SKM-1 (cell line): Measurements from ENCODE around the gene NKX2-8.

Source experiments
- DNase-seq: peaks from one replicate; lab custom pipeline; 2025; ENCODE audit not compliant: unreplicated experiment; lab: John Stamatoyannopoulos, UW

NKX2-8 gene

DNA sequence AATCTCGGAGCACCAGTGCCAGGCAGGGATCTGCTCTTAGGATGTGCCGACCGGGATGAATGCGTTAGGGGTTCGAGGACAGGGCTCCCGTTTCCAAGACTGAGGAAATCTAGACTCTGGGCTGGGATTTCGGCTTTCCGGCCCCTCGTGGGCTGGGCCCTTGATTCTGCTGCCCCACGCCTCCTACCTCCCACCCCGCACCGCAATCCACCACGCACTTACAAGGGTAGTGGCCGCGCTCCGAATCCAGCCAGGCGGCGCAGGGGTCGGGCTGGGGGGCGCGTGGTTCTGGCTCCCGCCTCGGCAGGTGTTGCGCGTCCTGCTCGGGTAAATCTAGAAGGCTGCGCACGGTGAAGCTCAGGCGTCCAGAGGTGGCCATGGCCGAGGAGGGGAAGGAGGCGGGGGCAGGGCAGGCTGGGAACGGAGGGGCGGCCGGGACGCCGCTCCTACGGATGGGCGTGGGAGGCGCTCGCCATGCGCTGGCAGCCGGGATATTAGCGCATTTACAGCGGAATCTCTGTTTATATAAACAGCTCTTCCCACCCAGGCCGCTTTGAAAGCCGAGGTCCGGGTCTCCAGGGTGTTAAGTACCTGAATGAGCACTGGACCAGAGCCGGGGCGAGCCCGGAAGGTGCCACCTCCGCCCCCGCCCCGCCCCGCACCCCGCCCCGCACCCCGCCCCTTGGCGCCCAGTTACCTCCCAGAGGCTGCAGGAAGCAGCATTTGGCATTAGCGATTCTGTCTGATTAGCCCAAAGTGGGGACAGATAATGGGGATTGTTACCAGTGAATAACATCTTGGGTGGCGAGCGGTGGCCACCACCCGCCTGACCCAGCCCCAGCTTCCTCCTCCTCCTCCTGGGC is at the start of gene NKX2-8:
TSS of gene NKX2-8 (minus strand) at position 604 of the 863 bp plus-strand sequence. CDS start at position 379, 225 bp downstream.
- DNase-seq = no peak

DNA sequence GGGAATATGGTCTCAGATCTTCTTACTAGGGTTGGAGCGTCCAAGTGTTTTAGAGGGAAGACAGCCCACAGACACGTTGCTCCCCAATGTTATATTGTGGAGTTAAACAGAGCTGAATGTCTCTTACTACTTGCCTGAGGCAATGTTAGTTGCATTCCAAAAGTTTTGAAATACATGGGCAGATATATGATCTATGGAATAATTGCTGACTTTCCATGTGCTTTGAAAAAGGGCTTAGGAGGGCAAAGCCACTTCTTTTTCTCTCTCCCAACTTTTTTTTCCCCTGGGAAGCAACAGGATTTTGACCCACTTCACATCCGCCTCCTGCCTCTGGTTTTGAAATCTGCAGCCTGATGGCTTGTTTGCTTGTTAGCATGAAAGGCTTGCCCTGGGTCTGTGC is 45.6 kb upstream of the NKX2-8 start:
- no peak for DNase-seq

DNA sequence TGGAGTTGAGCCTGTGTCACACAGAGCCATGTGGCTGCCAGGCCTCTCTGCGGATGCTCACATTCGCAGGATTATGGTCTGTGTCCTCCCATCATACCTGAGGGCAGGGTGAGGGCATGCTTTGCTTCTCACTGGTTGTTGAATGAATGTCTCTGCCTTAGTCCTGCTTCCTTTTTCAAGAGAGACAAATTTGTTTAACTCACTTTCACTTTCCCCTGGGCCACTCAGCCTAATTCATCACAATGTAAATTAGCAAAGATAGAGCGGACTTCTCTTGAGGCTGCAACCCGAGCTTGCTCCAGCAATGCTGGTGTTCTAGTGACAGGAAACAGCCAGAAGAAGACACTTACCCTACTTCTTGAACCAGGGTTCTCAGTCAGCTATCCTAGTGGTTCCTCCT is 43.7 kb upstream of the NKX2-8 start:
- DNase-seq = no peak

DNA sequence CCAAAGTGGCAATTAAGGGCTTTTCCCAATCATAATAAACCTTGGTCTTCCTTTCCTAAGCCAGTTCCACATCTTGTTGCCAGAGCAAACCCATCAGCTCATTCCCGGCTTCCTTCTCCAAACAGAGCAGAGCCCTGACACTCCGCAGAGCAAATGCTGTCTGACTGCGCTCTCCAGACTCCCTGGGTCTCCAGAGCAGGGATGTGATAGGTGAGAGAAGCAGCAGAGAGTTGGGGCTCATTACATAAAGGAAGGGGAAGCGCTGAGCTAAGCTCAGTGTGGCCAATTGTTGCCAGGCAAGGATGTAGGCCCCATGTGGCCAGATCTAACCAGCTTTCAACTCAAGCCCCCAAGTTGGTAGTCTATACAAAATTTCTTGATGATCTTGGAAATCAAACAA is 43.0 kb upstream of the NKX2-8 start:
- no peak for DNase-seq

DNA sequence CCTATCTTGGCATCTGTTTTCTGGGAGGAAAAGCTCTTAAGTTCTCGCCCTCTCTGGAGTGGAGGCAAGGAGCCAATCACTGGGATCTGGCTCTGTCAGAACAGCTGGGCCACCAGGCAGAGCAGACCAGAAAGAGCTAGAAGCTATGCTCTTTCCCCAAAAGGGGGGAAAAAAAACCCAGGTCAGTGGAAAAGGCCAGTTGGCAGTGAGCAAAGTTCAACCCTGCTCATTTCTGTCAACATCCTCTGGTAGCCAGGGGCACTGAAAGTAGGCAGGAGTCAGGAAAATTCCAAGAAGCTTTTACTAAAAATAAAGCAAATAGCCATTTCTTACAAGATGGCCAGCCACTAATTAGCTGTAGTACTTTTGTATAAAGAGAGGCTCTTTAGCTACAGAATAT is 42.6 kb upstream of the NKX2-8 start:
- DNase-seq = no peak

DNA sequence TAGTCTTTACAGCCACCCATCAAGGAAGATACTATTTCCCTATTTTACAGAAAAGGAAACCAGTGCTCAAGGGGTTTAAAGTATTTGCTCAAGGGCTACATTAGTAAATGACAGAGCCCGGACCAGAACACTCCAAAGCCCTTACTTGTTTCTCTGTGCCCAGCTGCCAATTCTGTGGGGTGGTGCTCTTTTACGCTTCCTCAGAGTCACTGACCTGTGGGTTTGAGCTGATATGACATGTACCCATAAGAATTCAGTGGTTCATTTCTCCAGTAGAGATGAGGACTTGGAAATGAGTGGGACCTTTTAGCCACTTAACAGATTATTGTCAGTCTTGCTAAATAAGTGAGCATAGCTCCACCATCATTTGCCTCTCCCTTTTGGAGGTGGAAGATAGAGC is 37.4 kb upstream of the NKX2-8 start:
- no peak for DNase-seq

DNA sequence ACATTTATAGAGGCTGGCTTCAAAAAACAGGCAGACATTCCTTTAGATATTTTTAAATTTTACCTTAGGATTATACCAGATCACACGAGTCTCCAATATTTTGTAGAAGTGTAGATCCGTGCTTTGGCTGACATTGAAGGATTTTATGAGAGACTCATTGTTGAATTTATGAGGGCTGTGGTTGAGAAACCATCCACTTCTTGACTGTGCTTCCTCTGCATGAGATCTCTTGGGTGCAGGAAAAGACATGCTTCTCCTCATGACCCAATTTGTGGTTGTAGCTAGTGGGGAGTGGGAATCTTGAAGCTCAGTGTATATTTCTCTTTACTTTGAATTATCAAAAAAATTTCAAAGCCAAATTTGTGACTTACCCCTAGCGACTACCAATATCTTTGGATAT is 36.7 kb upstream of the NKX2-8 start:
- DNase-seq = no peak

DNA sequence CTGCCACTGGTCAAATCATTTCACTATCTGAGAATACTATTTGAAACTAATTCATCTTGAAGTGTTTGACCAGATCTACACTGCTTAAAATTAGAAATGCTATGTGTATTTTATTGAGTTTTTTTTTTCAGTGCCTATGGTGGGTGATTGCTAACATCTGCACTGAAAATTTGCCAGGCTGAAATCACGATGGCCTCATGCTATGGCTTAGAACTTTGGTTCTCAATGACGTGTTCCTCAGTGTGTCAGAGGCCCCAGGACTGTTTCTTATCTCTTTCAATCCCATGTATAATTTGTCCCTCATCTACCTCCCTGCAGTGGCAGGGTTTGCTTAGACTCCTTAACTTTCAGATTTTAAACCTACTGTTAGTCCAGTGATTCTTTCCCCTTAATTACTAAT is 36.2 kb upstream of the NKX2-8 start:
- no peak for DNase-seq

DNA sequence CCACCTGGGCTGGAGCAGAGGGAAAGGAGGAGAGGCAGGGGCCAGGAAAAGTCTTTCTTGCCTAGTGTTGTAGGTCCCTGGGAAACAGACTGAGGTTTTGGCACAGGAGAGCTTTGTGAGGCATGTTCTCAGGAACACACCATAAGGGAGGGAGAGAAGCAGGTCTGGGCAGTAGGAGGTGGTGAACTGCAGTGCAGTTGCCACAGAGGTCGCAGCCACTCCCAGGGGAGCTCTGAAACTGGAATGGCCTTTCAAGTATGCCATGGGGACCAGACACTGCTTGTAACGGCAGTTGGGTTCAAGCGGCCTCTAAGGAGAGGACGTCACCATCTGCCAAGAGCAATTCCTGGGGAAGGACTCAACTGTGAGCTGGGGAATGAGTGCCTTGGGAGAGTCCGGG is 35.4 kb upstream of the NKX2-8 start:
- DNase-seq = no peak

DNA sequence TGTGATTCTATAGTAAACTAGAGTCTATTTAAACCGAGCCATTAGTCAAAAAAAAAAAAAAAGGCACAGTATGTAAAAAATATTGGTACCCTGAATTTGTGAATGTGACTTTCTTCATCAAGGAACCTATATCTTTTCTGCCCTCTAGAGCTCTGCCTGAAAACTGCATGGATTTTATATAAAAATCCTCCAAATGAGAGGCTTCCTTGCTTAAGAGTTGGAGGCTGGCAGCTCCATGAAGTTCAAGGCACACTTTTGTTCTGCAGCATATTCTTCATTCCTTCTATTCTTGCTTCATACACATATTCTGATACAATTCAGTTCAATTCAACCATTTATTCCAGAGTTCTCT is 23.1 kb upstream of the NKX2-8 start:
- DNase-seq = no peak

DNA sequence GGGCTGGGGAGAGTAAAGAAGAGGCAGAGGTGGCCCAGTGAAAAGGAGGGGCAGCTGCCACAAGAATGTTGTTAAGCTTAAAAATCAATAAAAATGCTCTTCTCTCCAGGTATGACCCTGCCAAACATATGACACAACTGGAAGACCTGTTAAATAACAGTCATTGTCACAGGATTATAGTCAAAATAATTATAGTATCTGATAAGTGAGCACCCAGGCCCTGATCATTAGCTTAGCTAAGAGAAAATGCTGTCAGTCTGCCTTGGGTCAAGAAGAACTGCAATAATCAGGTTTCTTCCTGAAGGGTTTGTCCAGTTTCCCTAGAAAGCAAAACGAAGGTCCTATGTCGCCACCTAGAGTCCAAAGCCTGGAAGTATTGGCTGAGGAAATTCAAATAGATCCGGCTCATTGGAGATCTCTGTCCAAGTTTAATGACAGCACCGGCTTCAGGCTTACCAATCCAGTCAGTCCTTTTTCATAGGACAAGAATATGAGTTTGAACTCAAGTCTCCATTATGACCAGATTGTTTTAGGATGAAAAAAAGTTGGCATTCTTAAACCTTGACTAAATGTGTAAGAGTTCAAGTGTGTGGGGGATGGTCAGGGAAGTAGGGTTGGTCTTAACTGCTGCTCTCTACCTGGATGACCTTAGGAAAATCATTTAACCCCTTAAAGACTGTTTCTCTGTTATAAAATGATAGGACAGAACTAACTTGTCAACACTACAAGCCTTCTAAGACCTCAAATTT is 22.5 kb upstream of the NKX2-8 start:
- DNase-seq = peak; percentile 29

DNA sequence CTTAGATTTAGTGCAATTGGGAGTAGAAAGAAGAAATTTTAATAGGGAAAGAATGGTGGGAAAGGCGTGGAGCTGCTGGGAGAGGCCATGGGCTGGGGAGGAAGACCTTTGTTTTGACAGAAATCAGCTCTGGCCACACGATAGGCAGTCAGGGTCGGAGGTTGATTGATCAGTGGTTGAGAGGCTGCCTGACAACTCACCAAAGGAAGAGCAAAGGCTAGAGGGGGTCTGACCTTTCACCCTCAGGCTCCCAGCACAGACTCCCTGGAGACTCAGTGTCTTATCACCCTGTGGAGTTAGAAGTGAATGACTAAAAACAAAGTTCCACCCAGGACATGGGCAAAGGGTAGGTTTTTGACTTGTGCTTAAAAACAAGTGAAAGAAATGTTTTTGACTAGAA is 18.0 kb upstream of the NKX2-8 start:
- DNase-seq = no peak

DNA sequence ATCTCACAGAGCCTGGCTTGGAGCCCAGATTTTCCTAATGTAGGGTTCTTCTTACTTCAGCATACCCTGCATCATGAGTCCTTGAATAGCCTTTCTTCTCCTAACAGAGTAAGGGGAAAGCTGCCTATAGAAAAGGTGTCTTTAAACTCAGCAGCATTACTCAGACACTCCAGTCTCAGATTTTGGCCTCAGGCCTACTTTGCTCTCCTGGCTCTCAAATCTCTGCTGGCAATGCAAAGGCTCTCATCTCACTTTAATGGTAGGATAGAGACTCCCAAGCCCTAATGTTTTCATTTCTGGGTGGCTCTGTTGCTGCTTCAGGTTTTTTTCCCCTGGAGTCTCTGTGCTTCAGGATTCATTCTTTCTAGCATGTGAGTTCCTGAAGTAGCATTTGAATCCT is 9.1 kb upstream of the NKX2-8 start:
- no peak for DNase-seq

DNA sequence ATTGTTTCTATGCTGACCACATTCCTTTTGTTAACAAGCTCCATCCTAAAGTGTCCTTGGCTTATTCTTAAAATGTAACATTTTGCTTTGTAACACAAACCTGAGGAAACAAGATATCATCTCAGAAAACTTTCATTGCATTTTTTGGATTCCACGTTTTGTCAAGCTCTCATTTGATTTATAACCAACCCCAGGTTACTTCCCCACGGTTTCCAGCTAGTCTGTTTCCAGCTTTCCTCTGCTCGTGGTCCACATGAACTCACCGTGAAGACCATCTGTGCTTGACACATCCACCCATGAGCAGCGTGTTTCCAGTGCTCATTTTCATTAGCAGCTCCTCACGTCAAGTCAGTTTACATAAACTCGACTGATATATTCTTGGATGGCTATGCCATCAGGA is 6.4 kb upstream of the NKX2-8 start:
- DNase-seq = no peak

DNA sequence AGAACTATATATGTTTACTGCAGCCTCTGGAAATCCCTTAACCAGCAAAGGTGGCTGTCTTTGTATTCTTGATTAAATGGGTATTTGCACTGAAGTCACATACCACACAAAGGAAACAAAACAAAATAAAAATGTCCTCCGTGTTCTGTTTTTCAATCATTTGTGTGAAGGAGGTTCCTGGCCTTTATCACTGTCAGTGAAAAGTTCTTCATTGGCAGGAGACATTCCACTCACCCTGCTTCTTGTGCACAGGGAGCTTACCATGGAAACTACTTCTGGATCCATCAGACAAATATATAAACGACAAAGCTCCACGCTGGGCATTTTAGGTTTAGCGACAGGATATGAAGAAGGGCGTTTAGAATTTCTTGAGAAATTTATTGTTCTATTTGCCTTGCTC is 5.7 kb upstream of the NKX2-8 start:
- no peak for DNase-seq

DNA sequence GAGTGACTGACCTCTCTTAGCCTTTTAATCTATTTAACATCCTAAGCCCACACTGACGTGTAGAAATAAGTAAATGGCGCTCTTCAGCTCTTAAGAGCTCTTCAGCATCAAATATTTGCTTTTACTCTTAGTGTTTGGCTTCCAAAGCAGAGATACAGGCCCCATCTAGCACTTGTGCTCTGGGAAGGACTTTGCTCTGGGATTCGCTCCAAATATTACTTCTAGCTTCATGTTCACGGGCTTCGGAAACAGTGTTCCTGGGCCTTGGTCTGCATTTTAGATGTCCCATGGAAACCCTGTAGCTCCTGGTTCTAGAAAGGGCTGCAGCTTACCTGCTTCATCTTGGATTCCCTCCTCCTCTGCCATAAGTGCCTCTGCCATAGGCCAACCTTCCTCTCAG is 2.7 kb upstream of the NKX2-8 start:
- DNase-seq = no peak

DNA sequence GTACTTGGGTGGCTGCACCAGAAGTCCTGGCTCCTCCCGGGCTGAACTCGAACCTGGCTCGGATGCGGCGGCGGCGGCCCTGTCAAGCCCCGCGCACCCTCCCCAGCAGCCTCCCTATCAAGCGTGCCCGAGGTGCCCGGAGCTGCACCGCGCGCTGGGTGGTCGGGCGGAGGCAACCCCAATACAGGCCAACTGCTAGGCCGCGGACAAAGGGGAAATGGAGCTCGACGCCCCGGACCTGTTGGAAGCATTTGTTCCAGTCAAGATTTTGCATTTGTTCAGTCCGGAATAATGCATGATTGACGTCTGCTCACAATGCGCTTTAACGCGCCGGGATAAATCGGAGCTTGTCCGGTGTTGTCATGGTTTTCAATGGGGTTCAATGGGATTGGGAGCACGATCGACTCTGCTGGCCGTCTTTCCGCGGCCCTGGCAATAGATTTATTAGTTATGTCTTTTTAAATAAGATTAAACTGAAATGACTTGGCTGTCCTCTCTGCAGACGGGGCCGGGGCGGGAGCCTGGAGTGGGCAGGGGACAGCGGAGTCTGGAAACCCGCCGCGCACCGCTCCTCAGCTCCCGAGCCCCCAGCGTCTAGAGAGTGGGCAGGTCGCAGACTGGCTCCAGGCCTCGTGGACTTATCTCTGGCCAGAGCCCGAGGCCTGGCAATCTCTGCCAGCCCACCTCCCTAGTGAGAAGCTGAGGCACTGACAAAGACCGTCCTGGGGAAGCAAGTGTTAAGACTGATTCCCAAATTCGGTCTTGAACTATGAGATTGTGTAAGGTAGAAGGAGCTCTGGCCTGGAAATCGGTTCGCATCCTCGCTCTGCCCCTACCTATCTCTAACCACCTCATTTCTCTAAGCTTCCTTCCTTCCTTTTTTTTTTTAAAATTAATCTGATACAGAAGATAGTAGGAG is 1.7 kb upstream of the NKX2-8 start:
- DNase-seq = no peak

DNA sequence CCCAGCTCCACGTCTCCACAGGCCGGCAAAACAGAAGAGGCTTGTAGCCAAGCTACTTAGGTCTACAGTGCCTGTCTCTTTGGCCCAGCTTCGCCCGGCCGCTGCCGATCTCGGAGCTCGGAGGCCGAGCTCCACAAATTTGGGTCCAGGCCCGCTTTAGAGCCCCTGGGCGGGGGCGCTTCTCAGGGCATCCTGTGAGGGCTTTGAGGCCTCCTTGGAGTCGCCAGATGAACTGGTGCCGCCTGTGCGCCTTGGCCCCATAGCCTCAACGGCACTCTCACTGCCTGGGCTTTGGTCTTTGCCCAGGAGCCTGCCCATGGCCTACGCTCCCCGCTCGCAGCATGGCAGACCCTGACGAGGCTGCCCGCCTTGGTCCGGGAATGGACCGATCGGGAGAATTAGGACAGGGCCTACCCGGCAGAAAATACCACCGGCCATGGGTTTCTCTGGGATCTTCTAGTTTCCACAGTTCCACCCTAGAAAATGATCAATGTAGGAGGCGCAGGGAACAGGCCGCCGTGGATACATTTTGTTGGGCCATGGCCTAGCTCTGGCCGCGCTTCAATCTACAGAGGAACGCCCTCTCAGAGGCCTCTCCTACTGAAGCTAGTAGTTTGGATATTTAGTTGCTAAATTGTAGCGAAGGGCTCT is 953 bp upstream of the NKX2-8 start:
- no peak for DNase-seq

DNA sequence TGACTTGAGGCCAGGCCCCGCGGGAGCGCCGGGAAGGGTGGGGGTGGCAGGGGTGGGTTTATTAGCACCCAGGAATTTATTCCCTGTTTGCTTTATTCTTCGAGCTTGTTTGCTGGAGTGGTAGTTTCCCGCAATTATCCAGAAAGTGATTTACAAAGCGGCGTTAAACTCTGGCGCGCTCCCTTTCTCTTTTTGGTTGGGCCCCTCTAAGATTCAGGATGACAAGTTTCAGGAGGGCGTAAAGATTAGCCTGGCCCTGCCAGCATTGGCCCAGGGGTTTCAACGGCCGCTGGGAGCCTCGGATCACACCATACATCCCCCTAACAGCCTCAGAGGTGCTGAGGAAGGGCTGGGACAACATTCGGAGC is 444 bp upstream of the NKX2-8 start:
- no peak for DNase-seq

DNA sequence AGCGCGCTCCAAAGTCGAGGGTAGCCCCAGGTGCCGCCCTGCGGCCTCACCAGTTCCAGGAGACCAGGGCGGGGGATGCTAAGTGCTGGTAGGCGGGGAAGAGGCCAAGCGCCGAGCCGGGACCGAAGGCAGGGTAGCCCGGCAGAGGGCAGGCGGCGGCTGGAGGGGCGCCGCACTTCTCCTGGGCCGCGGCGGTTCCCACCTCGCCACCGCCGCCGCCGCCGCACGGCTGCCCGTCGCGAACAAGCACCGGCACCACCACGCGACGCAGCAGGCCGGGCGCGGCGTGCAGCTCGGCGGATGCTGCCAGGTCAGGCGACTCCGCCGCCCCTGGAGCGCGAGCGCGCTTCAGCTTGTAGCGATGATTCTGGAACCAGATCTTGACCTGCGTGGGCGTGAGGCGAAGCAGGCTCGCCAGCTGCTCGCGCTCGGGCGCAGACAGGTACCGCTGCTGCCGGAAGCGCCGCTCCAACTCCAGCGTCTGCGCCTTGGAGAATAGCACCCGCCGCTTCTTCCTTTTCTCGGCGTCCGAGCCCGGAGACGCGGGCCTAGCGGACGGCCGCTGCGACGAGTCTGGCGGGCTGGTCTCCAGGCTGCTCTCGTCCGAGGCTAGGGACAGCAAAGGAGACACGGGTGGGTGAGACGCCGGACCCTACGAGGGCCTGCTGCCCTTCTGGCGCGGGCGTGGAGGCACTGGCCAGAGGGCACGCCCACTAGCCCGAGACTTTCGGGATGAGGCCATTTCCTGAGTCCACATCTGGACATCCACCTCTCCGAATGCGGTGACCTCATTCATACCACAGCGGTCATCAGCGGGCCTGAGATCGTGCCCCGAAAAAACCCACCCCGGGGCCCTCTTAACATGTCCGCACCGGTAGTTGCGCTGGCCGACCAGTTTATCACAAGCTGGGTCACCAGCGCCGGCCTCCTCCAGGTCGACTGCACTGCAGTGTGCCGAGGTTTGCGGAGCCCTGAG is 1.3 kb downstream of the NKX2-8 start:
- DNase-seq = no peak
